ENCODE data around the gene NAA16. TPM values are rescaled to one million over a fixed set of nuclear protein-coding genes. Genes with fewer than 3 reads are reported as not detected.

NAA16 gene
- total RNA-seq, 1 experiment from 2014 or later: 6.6 TPM

GRCh38 chr13:41304551-41304950, 6.5 kb upstream of the NAA16 start:
- DNase-seq (ENCODE audit: low spot score): no peak

GRCh38 chr13:41306271-41307145, 4.6 kb upstream of the NAA16 start:
- peak; percentile 43 for DNase-seq (ENCODE audit: low spot score)

GRCh38 chr13:41307884-41308640, 3.0 kb upstream of the NAA16 start:
- no peak for DNase-seq (ENCODE audit: low spot score)

DNA sequence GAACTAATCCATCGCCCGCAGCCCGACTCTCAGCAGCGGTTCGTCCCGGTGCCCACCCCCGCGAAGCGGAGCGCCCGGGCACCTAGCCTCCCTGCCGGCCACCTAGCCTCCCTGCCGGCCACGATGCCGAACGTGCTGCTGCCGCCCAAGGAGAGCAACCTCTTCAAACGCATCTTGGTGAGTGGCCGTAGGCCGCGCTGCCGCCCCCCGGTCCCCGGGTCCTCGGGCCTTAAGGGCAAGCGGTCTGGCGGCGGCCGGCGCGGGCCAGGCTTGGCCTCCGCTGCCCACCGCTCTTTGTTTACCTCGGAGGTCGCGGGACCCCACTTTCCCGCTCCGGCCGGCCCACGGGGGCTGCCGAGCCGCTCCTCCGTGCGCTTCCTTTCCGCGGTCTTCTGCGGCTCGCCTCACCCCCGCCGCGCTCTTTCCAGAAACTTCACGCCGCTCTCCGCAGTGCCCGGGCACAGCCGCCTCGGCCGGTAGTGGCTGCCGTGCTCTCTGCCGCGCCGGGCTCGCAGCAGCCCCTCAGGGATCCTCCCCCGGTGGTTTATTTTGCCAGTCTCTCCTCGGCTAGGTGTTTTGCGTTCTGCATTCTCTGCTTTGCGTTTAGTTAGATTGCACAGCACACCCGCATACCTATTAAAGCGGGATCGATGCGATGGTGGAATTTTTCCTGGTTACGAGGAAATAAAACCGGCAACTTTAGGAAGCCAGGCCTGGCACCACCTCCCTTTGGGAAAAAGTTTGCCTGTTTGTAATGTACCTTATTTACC, 524 bp downstream of the NAA16 start:
- no peak for DNase-seq (ENCODE audit: low spot score)

GRCh38 chr13:41312176-41312500, 1.1 kb downstream of the NAA16 start:
- DNase-seq (ENCODE audit: low spot score): no peak

GRCh38 chr13:41313117-41313516, 2.0 kb downstream of the NAA16 start:
- no peak for DNase-seq (ENCODE audit: low spot score)

DNA sequence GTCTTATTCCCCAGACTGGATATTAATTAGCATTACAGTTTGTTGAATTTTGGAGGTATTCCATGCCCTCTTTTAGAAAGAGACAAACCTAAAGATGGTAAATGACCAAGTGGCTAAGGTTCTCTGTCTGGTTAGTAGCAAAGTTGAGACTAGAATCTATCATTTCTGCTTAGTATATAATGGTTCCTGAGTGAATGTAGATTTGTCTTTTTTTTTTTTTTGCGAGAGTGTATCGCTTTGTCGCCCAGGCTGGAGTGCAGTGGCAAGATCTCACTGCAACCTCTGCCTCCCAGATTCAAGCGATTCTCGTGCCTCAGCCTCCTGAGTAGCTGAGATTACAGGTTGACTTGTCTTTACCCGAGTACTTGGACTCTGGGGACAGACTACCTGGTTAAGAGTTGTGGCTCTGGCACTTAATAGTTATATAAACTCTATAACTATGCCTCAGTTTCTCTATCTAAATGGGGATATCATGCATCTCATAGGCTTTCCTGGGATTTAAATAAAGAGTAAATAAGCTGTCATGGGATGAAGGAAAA, 2.7 kb downstream of the NAA16 start:
- no peak for DNase-seq (ENCODE audit: low spot score)

DNA sequence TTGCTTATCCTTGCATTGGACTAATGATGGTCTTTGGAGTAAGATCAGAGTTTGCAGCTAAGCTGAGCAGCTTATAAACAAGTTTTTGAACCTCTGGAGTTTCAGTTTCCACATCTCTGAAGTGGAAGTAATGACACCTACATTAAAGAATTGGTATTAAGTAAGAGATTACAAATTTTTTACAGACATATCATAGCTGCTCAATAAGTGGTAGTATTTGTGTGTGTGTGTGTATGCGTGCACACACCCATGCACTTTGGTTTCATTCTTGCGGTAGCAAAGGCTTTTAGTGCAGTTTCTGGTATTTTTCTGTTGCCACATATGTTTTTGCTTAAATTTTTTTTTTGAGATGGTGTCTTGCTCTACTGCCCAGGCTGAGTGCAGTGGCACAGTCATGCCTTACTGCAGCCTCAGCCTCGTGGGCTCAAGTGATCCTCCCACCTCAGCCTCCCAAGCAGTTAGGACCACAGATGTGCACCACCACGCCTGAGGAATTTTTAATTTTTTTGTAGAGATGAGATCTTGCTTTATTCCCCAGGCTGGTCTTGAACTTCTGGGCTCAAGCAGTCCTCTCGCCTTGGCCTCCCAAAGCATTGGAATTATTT, 4.5 kb downstream of the NAA16 start:
- no peak for DNase-seq (ENCODE audit: low spot score)

- no peak for DNase-seq (ENCODE audit: low spot score)
Observed at GRCh38 chr13:41317243-41317642, 6.2 kb downstream of the NAA16 start.

DNA sequence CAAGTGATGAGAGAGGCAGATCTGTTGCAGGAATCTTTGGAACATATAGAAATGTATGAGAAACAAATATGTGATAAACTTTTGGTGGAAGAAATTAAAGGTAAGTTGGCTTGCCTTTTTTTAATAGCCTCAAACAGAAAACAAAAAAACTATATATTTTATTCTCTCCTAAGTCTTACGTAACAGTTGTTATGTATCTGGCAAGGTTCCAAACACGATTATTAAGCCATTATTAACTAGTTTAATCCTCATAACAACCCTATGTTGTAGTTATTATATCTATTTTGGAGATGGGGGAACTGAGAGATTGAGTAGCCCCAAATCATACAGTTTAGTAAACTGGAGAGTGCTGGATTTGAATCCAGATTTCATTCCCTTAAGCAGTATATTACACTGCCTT, 14.7 kb downstream of the NAA16 start:
- no peak for DNase-seq (ENCODE audit: low spot score)

DNA sequence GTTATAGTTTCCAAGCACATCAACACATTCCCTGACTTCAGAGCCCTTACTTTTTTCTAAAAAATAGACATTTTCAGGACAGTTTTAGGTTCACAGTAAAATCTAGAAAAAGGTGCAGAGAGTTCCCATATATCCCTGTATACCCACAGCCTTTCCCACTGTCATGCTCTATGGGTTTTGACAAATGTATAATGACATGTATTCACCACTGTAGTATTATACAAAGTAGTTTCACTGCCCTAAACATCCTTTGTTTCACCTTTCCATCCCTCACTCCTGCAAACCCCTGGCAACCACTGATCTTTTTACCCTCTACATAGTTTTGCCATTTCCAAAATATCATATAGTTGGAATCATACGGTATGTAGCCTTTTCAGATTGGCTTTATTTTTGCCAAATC, 15.6 kb downstream of the NAA16 start:
- DNase-seq (ENCODE audit: low spot score): no peak

DNA sequence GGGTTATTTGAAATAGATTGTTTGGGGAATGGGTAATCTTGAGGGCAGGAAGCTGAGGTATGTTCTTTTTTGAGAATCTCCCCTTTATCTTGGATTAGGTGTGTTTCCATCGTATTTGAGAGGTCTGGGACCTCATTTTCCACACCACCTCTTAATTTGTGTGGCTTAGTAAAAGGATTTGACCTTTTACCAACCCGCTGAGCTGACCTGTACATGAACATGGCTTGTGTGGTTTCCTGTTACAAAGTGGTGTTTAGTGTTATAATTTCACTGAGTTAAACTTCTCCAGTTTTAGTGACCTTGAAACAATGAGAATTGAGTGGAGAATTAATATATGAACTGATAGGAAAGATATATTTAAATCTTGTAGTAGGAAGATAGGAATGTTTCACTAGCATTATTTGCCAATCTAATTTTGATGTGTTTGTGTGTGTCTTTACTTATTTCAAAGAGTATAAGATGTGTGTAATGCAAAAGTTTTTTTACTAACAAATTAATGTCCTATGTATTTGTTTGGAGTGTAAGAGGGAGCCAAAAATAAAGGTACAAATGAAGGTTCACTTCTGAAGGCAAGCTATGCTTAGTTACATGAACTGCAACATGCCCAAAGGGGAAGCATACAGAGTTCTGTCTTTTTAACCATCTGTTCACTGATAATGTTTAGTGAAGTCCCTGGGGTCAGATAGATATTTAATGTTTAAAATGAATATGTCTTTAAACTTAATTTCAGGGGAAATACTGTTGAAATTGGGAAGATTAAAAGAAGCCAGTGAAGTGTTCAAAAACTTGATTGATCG, 17.1 kb downstream of the NAA16 start:
- no peak for DNase-seq (ENCODE audit: low spot score)

- DNase-seq (ENCODE audit: low spot score): no peak
Observed at GRCh38 chr13:41332829-41333228, 21.8 kb downstream of the NAA16 start.

DNA sequence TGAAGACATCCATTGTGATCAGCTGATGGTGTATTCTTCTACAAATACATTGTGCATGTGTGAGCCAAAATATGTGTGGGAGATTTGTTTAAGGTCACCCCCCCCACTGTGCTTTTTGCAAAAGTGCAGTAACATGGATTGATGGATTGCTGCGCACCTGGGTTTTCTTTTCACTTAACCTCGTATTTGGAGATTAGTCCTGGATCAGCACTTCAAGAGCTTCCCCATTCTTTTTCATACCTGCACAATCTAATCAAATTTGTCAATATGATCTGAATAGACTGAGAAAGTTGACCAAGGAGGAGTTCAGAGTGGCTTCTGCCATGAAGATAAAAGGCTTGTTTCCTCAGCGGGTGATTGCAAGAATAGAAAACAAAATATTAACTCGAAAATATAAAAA, 23.7 kb downstream of the NAA16 start:
- no peak for DNase-seq (ENCODE audit: low spot score)

GRCh38 chr13:41344358-41344757, 33.3 kb downstream of the NAA16 start:
- DNase-seq (ENCODE audit: low spot score): no peak

DNA sequence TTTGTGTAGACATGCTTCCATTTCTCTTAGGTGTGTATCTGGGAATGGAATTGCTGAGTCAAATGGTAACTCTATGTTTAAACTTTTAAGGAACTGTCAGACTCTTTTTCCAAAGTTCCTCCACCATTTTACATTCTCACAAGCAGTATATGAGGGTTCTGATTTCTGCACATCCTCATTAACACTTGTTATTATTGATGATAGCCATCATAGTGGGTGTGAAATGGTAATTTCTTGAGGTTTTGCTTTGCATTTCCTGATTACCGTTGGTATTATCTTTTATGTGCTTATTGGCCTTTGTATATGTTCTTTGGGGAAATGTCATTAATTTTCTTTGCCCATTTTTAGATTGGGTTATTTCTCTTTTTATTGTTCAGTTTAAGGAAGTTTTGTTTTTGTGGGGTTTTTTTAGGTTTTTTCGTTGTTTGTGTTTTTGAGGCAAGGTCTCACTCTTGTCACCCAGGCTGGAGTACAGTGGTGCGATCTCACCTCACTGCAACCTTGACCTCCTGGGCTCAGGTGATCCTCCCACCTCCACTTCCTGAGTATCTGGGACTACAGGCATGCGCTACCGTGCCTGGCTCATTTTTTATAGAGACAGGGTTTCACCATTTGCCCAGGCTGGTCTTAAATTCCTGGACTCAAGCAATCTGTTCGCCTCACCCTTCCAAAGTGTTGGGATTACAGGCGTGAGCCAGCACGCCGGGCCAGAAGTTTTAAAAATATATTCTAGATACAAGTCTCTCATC, 34.3 kb downstream of the NAA16 start:
- no peak for DNase-seq (ENCODE audit: low spot score)

DNA sequence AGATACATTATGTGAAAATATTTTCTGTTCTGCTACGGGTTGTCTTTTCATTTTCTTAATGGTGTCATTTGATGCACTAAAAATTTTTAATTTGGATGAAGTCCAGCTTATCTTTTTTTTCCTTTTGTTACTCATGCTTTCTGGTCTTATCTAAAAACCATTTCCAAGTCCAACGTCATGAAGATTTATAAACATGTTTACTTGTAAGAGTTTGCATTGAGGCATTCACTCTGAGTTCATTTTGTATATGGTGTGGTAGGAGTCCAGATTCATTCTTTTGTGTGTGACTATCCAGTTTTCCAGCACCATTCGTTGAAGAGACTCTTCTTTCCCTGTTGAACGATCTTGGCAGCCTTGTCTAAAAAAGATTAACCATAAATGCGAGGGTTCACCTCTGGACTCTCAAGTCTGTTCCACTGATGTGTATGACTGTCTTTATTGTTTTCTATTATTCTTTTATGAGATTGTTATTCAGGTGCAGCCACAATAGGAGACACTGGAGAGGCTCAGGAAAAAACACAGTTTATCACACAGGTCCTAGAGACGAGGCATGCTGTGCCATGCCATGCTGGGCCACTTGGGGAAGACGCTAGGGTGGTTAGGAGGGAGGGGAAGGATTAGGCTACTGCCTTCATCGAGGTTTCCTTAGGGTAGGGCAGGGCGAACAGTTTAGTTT, 35.0 kb downstream of the NAA16 start:
- no peak for DNase-seq (ENCODE audit: low spot score)

DNA sequence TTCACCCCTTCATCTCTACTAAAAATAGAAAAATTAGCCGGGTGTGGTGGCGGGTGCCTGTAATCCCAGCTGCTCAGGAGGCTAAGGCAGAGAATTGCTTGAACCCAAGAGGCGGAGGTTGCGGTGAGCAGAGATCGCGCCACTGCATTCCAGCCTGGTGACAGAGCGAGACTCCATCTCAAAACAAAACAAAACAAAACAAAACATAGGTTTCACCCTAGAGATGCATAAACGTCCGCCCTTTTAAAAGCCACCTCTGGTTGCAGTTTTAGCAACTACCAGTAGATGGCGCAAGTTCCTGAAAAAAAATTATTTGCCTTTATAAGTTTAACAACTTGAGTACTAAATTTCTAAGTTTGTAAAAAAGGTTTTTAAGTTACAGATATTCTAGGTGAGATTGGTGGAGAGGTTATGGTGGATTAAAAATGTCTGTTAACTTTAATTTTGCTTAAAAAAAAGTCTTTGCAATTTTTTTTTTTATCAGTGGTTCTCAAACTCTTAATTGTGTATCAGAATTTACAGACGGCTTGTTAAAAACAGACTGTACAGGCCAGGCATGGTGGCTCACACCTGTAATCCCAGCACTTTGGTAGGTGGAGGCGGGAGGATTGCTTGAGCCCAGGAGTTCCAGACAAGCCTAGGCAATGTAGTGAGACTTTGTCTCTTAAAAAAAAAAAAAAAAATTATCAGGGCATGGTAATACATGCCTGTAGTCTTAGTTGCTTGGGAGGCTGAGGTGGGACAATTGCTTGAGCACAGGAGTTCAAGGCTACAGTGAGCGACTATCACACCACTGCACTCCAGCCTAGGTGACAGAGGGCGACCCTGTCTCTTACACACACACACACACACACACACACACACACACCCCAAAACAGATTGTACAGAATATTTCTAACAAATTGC, 42.1 kb downstream of the NAA16 start:
- DNase-seq (ENCODE audit: low spot score): peak; percentile 6

DNA sequence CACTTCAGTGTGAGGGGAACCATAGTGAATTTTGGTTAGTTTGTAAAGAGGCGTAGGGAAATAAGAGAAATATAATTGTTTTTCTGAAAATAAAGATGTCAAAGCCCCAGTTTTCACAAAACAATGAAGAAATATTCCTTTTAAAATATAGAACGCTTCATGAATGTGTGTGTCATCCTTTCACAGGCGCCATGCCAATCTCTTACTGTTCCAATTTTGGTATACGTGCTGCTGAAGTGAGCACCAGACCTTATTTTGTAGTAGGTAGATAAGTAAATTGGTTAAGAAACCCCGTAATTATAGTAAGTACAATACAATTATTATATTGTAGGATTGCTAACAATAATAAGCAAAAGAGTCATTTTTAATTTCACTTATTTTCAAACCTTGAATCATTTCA, 43.3 kb downstream of the NAA16 start:
- DNase-seq (ENCODE audit: low spot score): no peak

All from H4 (cell line).